ENCODE results near the gene LMAN2L.

GRCh38 chr2:96695602-96696001, 44.3 kb downstream of the LMAN2L start:
- TF ChIP-seq TAF1 (IDR thresholded peaks at IDR 0.05; ENCODE audit: borderline replicate concordance, insufficient read depth, low read length) (no peak), POLR2AphosphoS5 (IDR thresholded peaks at IDR 0.05; ENCODE audit: low read depth, low read length) (no peak), FOXP2 (optimal IDR thresholded peaks at IDR 0.05; ENCODE audit: borderline replicate concordance, extremely low read depth, extremely low read length, insufficient read depth) (no peak), REST (IDR thresholded peaks at IDR 0.05; ENCODE audit: insufficient read depth in 1 of 2, low read depth in 2 of 2, low read length in 2 of 2) (no peak), SIN3A (IDR thresholded peaks at IDR 0.05; ENCODE audit: borderline replicate concordance, insufficient read depth, low read length) (no peak)
